Panc1 (cell line): ENCODE measurements around the gene TPGS2.

Experiments
- POLR2AphosphoS5 ChIP-seq: IDR thresholded peaks from 2 replicates; pipeline ENCODE4 v1.6.1; 2012; ENCODE audit warnings: mild to moderate bottlenecking, low read depth, low read length, moderate library complexity
- REST ChIP-seq, 2 experiments: IDR thresholded peaks; 2 replicates each; pipeline ENCODE4 v1.6.1; 2011 to 2012; ENCODE audit warnings: low read depth in 2 of 2, control low read depth in 1 of 2, low read length in 1 of 2, mild to moderate bottlenecking in 1 of 2, moderate library complexity in 1 of 2; ENCODE audit not compliant: insufficient read depth in 1 of 2
- SIN3A ChIP-seq: IDR thresholded peaks from 2 replicates; pipeline ENCODE4 v1.6.1; 2012; ENCODE audit warnings: low read depth, mild to moderate bottlenecking, low read length, moderate library complexity, borderline replicate concordance; ENCODE audit not compliant: insufficient read depth
- TCF7L2 ChIP-seq: IDR thresholded peaks from 2 replicates; pipeline ENCODE4 v1.6.1; 2011; ENCODE audit warnings: mild to moderate bottlenecking, low read depth, low read length, inconsistent platforms
- TF ChIP-seq, protein P1 (sequence below): fragments of 450-650 bp; IDR thresholded peaks from 2 replicates; pipeline ENCODE4 v1.5.1; 2017; ENCODE audit warnings: mild to moderate bottlenecking

DNA sequence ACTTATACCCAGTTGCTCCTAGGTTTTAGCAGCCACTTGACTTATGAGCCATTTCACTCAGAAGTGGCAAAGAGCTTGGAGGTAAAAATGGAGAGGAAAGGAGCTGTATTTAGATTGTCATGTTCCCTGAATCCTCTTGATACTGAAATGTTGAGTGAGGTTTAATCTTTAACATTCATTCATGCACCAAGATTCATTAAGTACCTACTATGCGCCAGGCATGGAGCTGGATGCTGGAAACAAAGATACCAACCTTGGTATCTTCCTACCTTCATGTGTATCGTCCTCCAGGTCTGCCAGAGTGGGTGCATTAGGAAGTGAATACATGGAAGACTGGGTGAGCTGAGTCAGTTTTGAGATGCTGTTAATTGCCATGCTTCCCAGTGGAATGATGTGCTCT lies 23.7 kb downstream of the TPGS2 start:
- TF ChIP-seq, protein P1, sequence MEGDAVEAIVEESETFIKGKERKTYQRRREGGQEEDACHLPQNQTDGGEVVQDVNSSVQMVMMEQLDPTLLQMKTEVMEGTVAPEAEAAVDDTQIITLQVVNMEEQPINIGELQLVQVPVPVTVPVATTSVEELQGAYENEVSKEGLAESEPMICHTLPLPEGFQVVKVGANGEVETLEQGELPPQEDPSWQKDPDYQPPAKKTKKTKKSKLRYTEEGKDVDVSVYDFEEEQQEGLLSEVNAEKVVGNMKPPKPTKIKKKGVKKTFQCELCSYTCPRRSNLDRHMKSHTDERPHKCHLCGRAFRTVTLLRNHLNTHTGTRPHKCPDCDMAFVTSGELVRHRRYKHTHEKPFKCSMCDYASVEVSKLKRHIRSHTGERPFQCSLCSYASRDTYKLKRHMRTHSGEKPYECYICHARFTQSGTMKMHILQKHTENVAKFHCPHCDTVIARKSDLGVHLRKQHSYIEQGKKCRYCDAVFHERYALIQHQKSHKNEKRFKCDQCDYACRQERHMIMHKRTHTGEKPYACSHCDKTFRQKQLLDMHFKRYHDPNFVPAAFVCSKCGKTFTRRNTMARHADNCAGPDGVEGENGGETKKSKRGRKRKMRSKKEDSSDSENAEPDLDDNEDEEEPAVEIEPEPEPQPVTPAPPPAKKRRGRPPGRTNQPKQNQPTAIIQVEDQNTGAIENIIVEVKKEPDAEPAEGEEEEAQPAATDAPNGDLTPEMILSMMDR: no peak
- TF ChIP-seq POLR2AphosphoS5 (no peak), REST (IDR thresholded peaks at IDR 0.05; ENCODE audit: insufficient read depth in 1 of 2, low read depth in 2 of 2, low read length in 1 of 2) (no peak), SIN3A (no peak), TCF7L2 (no peak)
